OCI-LY3 (cell line): ENCODE data around the gene DPYD.

Experiments
- H2AFZ ChIP-seq: fragments of 200-600, 300-600 bp; shearing (Covaris generic); 2 replicates; pipeline ENCODE4 v1.6.0; 2014; ENCODE audit warnings: antibody characterized with exemption, low read depth, low read length
- H3K27ac ChIP-seq: fragments of 200-600, 300-600 bp; sonication (generic); 2 replicates; pipeline ENCODE4 v1.5.1; 2014; ENCODE audit warnings: mild to moderate bottlenecking, low read length, moderate library complexity, mixed read lengths
- H3K27me3 ChIP-seq: fragments of 200-600, 300-600 bp; sonication (generic); 2 replicates; pipeline ENCODE4 v1.6.1; 2014; ENCODE audit warnings: low read depth, low read length, mixed read lengths
- H3K36me3 ChIP-seq: fragments of 200-600, 300-600 bp; sonication (generic); replicated peaks from 2 replicates; pipeline ENCODE3; 2014; ENCODE audit warnings: low read depth, low read length, mixed read lengths
- H3K4me1 ChIP-seq: fragments of 300-600, 200-600 bp; sonication (generic); 2 replicates; pipeline ENCODE4 v1.6.1; 2014; ENCODE audit warnings: low read length, mixed read lengths
- H3K4me2 ChIP-seq: fragments of 200-600, 300-600 bp; sonication (generic); 2 replicates; pipeline ENCODE4 v1.6.1; 2014; ENCODE audit warnings: low read length, mixed read lengths
- H3K4me3 ChIP-seq: fragments of 300-600, 200-600 bp; sonication (generic); 2 replicates; pipeline ENCODE4 v1.5.1; 2014; ENCODE audit warnings: antibody characterized with exemption, mild to moderate bottlenecking, low read length, moderate library complexity
- H3K79me2 ChIP-seq: fragments of 300-600, 200-600 bp; shearing (Covaris generic); 2 replicates; pipeline ENCODE4 v1.6.1; 2014; ENCODE audit warnings: mild to moderate bottlenecking, low read length, mixed read lengths
- H3K9ac ChIP-seq: fragments of 300-600, 200-600 bp; shearing (Covaris generic); 2 replicates; pipeline ENCODE4 v1.6.0; 2014; ENCODE audit warnings: mild to moderate bottlenecking, low read length, moderate library complexity
- H3K9me3 ChIP-seq: fragments of 200-600, 300-600 bp; shearing (Covaris generic); 2 replicates; pipeline ENCODE4 v1.6.1; 2014; ENCODE audit warnings: low read length, mixed read lengths; ENCODE audit not compliant: insufficient read depth
- H4K20me1 ChIP-seq: fragments of 200-600, 300-600 bp; sonication (generic); 2 replicates; pipeline ENCODE4 v1.6.1; 2016; ENCODE audit warnings: low read length, mixed read lengths; ENCODE audit not compliant: insufficient read depth
- EZH2phosphoT487 ChIP-seq: fragments of 200-600 bp; shearing (Covaris generic); IDR thresholded peaks from 2 replicates; pipeline ENCODE4 v1.6.1; 2018; ENCODE audit warnings: antibody characterized with exemption, mixed run types, low read depth
- TF ChIP-seq, protein P1 (sequence below): fragments of 200-600, 300-600 bp; sonication (generic); IDR thresholded peaks from 2 replicates; pipeline ENCODE4 v1.5.1; 2014; ENCODE audit warnings: antibody characterized with exemption, low read length, low read depth

DPYD gene

DNA sequence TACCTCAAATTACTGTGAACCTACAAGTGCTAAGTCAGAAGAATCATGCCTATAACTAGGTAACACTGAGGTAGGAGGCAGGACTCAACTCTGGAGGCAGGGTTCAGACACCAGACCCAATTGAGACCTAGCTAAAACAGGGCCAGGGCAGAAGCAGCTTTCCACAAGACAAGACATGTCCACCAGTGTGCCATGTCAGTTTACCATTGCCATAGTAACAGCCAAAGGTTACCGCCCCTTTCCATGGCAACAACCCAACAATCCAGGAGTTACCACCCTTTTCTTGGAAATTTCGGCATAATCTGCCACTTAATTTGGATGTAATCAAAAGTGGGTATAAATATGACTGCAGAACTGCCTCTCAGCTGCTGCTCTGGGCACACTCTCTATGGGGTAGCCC lies 432.3 kb downstream of the DPYD start:
- no peaks in the 10 kb centered on the region for H3K9me3 ChIP-seq
- no peak overlapping the region for H3K9ac ChIP-seq
- H3K27ac ChIP-seq, result no peak overlapping the region
- H4K20me1 ChIP-seq, result no peaks in the 10 kb centered on the region
- no peaks in the 10 kb centered on the region for H3K79me2 ChIP-seq
- H2AFZ ChIP-seq, result no peak overlapping the region
- H3K4me3 ChIP-seq, result no peak overlapping the region
- no peaks in the 10 kb centered on the region for H3K4me1 ChIP-seq
- no peaks in the 10 kb centered on the region for H3K36me3 ChIP-seq
- H3K4me2 ChIP-seq, result no peak overlapping the region
- H3K27me3 ChIP-seq, result no peaks in the 10 kb centered on the region
- TF ChIP-seq EZH2phosphoT487, result no peak
- TF ChIP-seq, protein P1, sequence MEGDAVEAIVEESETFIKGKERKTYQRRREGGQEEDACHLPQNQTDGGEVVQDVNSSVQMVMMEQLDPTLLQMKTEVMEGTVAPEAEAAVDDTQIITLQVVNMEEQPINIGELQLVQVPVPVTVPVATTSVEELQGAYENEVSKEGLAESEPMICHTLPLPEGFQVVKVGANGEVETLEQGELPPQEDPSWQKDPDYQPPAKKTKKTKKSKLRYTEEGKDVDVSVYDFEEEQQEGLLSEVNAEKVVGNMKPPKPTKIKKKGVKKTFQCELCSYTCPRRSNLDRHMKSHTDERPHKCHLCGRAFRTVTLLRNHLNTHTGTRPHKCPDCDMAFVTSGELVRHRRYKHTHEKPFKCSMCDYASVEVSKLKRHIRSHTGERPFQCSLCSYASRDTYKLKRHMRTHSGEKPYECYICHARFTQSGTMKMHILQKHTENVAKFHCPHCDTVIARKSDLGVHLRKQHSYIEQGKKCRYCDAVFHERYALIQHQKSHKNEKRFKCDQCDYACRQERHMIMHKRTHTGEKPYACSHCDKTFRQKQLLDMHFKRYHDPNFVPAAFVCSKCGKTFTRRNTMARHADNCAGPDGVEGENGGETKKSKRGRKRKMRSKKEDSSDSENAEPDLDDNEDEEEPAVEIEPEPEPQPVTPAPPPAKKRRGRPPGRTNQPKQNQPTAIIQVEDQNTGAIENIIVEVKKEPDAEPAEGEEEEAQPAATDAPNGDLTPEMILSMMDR, result no peak

DNA sequence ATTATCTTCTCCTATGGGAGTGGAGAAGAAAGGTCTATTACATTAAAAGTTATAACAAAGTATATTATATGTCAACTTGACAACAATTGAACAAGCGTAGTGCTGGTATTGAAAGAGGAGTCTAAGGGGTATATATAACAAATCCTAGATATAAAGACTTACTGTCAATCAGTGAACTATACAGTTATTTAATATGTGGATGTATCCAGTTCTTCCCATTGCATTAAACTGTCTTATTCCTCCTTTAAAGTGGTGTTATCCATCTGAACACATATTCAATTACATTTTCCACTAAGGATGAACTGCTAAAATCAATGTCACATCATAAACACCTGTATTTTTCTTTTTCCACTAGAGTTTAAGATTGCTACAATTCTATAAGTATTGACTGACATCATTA lies 438.8 kb downstream of the DPYD start:
- Histone ChIP-seq H3K4me3 (no peak overlapping the region), H3K4me2 (no peak overlapping the region), H3K4me1 (no peaks in the 10 kb centered on the region), H3K9me3 (no peaks in the 10 kb centered on the region), H3K36me3 (no peaks in the 10 kb centered on the region), H4K20me1 (no peaks in the 10 kb centered on the region), H3K27me3 (no peaks in the 10 kb centered on the region), H2AFZ (no peak overlapping the region), H3K27ac (no peak overlapping the region), H3K79me2 (no peaks in the 10 kb centered on the region), H3K9ac (no peak overlapping the region)
- TF ChIP-seq, protein P1, result no peak
- no peak for TF ChIP-seq EZH2phosphoT487

DNA sequence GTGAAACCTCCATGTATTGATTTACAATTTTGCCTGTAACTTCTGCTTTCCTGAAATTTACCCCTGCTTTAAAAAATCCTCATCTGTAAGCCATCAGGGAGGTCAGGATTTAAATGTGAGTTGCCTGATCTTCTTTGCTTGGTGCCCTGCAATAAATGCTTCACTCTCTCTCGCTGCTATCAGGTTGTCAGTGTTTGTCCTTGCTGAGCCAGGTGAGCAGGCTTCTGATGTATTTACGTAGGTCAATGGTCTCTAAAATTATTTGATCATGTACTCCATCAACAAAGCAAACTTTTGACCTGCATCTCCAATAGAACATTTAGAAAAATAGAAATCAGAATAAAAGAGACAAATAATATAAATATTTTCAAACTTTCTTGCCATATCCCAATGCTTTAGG lies 453.4 kb downstream of the DPYD start:
- H3K9me3 ChIP-seq, result no peaks in the 10 kb centered on the region

DNA sequence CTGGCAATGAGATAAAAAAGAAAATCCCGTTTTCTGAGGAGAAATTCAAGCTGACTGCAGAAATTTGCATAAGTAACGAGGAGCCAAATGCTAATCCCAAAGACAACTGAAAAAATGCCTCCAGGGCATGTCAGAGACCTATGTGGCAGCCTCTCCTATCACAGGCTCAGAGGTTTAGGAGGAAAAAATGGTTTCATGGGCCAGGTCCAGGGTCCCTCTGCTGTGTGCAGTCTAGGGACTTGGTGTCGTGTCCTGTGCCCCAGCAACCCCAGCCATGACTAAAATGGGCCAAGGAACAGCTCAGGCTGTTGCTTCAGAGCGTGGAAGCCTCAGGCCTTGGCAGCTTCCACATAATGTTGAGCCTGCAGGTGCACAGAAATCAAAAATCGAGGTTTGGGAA lies 456.5 kb downstream of the DPYD start:
- Histone ChIP-seq H3K27ac (no peak overlapping the region), H3K79me2 (no peaks in the 10 kb centered on the region), H3K36me3 (no peaks in the 10 kb centered on the region), H3K9me3 (no peaks in the 10 kb centered on the region), H3K4me3 (no peak overlapping the region), H3K27me3 (no peaks in the 10 kb centered on the region), H2AFZ (no peak overlapping the region), H3K4me2 (no peak overlapping the region), H3K9ac (no peak overlapping the region), H3K4me1 (peaks cover 6% of the 10 kb centered on the region), H4K20me1 (no peaks in the 10 kb centered on the region)
- TF ChIP-seq, protein P1, result no peak
- no peak for TF ChIP-seq EZH2phosphoT487

More for the DNA sequence above, 453.4 kb downstream of the DPYD start:
- H3K36me3 ChIP-seq, result no peaks in the 10 kb centered on the region
- no peak overlapping the region for H3K4me3 ChIP-seq
- no peaks in the 10 kb centered on the region for H3K79me2 ChIP-seq
- H2AFZ ChIP-seq, result no peak overlapping the region
- no peaks in the 10 kb centered on the region for H3K27me3 ChIP-seq
- no peak overlapping the region for H3K27ac ChIP-seq
- no peak overlapping the region for H3K9ac ChIP-seq
- H3K4me1 ChIP-seq, result no peaks in the 10 kb centered on the region
- TF ChIP-seq, protein P1, result no peak
- TF ChIP-seq EZH2phosphoT487, result no peak
- H3K4me2 ChIP-seq, result no peak overlapping the region
- H4K20me1 ChIP-seq, result no peaks in the 10 kb centered on the region
